ENCODE results near the gene GRAP2. TPM values are rescaled to one million over a fixed set of nuclear protein-coding genes. Genes with fewer than 3 reads are reported as not detected.
"Not testable (repeated sequence)": the region's sequence is repeated elsewhere in the genome, so short reads cannot be mapped to it uniquely, and the experiment has no call there.

The GRAP2 gene
- total RNA-seq: 1 to 10 TPM; 1.2 to 2.1 TPM
- long read RNA-seq: 0 reads

DNA sequence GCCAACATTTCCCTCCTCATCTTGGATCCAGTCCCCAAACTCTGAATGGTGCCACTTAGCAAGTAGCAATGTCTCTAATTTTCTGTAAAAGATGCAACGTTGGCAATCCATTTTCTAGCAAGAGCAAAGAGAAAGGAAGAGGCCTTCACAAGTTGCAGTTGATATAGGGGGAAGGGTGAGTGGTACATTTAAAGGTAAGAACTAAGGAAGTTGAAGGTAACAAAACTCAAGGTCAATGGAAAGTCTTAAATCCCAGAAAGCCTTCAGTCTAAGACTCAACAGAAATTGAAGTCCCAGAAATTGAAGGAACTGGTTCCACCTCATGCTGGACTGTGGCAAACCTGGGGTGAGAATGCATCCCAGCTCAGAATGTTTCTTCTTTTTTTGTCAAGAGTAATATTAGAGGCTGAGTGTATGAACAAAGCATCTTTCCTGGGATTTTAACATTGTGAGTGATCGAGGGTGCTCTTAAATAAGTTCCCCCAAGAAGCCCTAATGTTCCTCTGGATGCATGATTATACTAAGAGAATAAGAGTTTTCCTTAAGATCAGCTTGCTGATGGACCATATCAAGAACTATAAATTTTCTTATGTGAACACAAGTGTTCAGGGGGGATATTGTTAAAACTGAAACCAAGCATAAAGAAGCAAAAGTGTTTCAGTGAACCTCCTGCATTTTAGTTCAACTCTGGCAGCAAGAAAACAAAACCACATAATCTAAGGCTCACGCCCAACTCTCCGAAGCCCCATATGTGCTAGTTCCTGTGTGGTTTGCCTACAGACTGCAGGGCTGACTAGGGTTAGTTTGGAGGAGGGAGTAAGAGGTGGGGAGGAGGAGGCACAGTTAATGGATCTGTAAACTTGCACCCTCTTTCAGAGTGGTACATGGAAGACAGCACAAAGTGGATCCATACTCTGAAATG is at the start of gene GRAP2:
Gene GRAP2 (plus strand): TSS at position 779 of the 922 bp plus-strand sequence. CDS start 46,023 bp downstream, outside the sequence.
- ATAC-seq (no peak), DNase-seq (no peak)
- intact Hi-C loops (cut with DNase I, micrococcal nuclease): no loop called here

- no peak for ATAC-seq
- intact Hi-C loops (cut with DNase I, micrococcal nuclease): no loop called here
- DNase-seq: no peak
These were observed 49.1 kb upstream of the GRAP2 start for GRCh38 chr22:39851606-39852315.

GRCh38 chr22:39852799-39853198 is 48.1 kb upstream of the GRAP2 start:
- no peak for DNase-seq
- intact Hi-C loops (cut with DNase I, micrococcal nuclease): no loop called here

GRCh38 chr22:39856588-39856987 is 44.3 kb upstream of the GRAP2 start:
- intact Hi-C loops (cut with DNase I, micrococcal nuclease): no loop called here
- ATAC-seq: no peak
- no peak for DNase-seq

More at GRCh38 chr22:39852799-39853198, 48.1 kb upstream of the GRAP2 start:
- ATAC-seq: no peak

GRCh38 chr22:39859903-39860588 is 40.8 kb upstream of the GRAP2 start:
- DNase-seq (no peak), ATAC-seq (no peak)
- intact Hi-C loops (cut with DNase I, micrococcal nuclease): no loop called here

DNA sequence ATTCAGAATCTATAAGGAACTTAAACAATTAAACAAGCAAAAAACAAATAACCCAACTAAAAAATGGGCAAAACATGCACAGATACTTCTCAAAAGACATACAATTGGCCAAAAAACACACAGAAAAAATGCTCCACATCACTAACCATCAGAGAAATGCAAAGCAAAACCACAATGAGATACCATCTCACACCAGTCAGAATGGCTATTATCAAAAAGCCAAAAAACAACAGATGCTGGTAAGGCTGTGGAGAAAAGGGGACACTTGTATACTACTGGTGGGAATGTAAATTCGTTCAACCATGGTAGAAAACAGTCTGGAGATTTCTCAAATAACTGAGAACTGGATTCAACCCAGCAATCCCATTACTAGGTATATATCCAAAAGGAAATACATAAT is 32.1 kb upstream of the GRAP2 start:
- DNase-seq (no peak), ATAC-seq (no peak)
- intact Hi-C loops (cut with DNase I, micrococcal nuclease): no loop called here

- ATAC-seq: not testable (repeated sequence)
These were observed 31.1 kb upstream of the GRAP2 start for GRCh38 chr22:39869797-39870196.

DNA sequence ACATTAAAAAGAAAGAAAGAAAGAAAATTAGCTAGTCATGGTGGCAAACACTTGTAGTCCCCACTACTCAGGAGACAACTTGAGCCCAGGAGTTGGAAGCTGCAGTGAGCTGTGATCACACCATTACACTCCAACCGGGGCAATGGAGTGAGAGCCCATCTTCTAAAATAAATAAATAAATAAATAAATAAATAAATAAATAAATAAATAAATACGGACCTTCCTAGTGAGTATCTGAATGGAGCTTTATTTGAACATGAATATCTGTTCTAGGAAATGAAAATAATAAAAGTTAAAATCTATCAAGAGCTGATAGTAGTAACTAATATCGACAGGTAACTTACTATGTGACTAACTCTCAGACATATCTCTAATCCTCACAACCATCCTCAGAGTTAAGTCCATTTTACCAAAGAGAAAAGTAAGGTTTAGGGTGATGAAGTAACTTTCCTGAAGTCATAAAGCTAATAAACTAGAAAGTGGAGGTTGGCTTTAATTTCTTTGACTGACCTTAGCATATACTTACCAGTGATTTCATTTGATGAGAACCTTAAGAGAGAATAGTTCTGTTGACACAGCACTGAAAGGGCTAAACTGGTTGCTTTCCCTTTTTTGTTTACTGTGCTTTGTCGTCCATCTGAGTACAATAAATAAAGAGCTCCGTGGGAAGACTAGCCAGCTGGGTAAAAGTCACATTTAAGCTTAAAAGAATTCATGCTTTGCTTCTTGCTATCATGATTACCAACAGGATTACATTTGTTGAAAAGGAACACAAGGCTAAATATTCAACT is 29.7 kb upstream of the GRAP2 start:
- intact Hi-C loops (cut with DNase I, micrococcal nuclease): no loop called here
- ATAC-seq (no peak), DNase-seq (no peak)

More at GRCh38 chr22:39869797-39870196, 31.1 kb upstream of the GRAP2 start:
- intact Hi-C loops (cut with DNase I, micrococcal nuclease); DNase-seq: not testable (repeated sequence)

- ATAC-seq: no peak
- DNase-seq: no peak
- intact Hi-C loops (cut with DNase I, micrococcal nuclease): no loop called here
These were observed 28.3 kb upstream of the GRAP2 start for GRCh38 chr22:39872548-39872947.

- no peak for DNase-seq
- intact Hi-C loops (cut with DNase I, micrococcal nuclease): no loop called here
- ATAC-seq: no peak
These were observed 26.9 kb upstream of the GRAP2 start for GRCh38 chr22:39873965-39874364.

DNA sequence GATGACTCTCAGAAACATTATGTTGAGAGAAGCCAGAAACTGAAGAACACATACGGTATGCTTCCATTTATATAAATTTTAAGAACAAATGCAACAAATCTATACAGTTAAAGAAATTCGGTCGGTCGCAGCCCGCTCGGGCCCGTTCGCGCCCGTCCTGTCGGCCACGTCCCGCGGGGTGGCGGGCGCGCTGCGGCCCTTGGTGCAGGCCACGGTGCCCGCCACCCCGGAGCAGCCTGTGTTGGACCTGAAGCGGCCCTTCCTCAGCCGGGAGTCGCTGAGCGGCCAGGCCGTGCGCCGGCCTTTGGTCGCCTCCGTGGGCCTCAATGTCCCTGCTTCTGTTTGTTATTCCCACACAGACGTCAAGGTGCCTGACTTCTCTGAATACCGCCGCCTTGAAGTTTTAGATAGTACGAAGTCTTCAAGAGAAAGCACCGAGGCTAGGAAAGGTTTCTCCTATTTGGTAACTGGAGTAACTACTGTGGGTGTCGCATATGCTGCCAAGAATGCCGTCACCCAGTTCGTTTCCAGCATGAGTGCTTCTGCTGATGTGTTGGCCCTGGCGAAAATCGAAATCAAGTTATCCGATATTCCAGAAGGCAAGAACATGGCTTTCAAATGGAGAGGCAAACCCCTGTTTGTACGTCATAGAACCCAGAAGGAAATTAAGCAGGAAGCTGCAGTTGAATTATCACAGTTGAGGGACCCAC is 25.6 kb upstream of the GRAP2 start:
- ATAC-seq; DNase-seq; intact Hi-C loops (cut with DNase I, micrococcal nuclease): not testable (repeated sequence)

DNA sequence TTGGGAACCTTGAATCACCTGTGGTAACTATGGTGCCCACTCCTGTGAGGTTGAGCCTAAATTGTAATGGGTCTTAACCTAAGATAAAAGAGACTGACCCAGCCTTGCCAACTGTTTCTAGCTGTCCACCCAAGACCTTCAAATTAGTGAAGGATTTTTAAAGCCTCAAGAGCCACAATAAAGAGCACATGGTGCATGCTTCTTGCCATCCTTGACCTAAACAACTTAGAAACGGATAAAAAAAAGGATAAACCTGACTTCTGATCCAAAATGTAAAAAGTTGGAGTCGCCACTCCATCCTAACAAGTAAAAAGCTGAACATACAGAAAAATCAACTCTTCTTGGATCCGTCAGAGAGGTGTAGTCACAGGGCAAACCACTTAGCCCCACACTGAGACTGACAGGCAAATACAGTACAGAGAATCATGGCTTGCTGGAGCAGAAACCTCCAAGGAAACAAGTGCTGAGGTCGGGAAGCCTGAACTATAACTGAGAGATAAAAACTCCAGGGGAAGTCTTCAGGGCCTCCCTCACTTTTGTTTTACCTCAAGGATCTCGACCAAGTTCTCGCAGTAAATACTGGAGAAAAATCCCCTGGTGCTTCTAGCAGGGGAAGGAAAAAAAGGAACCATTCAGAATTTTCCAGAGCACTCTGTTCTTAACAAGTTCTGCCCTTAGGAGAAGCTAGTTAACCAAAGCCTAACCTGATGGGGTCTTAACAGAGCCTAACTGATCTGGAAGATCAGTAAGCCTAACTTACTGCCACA is 23.6 kb upstream of the GRAP2 start:
- intact Hi-C loops (cut with DNase I, micrococcal nuclease): no loop called here
- ATAC-seq: no peak
- no peak for DNase-seq

- DNase-seq (no peak), ATAC-seq (no peak)
- intact Hi-C loops (cut with DNase I, micrococcal nuclease): no loop called here
These were observed 20.2 kb upstream of the GRAP2 start for GRCh38 chr22:39880722-39881121.

- ATAC-seq: no peak
- no peak for DNase-seq
- intact Hi-C loops (cut with DNase I, micrococcal nuclease): no loop called here
These were observed 17.8 kb upstream of the GRAP2 start for GRCh38 chr22:39883057-39883456.

- ATAC-seq; DNase-seq; intact Hi-C loops (cut with DNase I, micrococcal nuclease): not testable (repeated sequence)
These were observed 11.0 kb upstream of the GRAP2 start for GRCh38 chr22:39889924-39890323.

- ATAC-seq (no peak), DNase-seq (no peak)
- intact Hi-C loops (cut with DNase I, micrococcal nuclease): no loop called here
These were observed 7.4 kb upstream of the GRAP2 start, which contains the start of gene ENTHD1 for GRCh38 chr22:39893526-39893925. Gene ENTHD1 (minus strand): TSS chr22:39893760. CDS start chr22:39887748, 6,012 bp downstream.

- DNase-seq (no peak), ATAC-seq (no peak)
- intact Hi-C loops (cut with DNase I, micrococcal nuclease): no loop called here
These were observed 6.3 kb upstream of the GRAP2 start for GRCh38 chr22:39894554-39895092.

All from left colon (tissue), 2 donors.